SH-SY5Y (cell line): ENCODE results near the gene FOSB.

ENCODE experiments used
- GATA2 ChIP-seq: IDR thresholded peaks from 2 replicates; pipeline ENCODE4 v1.6.1; 2011; ENCODE audit warnings: mild to moderate bottlenecking, low read depth, low read length
- GATA3 ChIP-seq: IDR thresholded peaks from 2 replicates; pipeline ENCODE4 v1.6.1; 2011; ENCODE audit warnings: low read depth, mild to moderate bottlenecking, low read length, moderate library complexity

The FOSB gene

GRCh38 chr19:45471111-45471930, 3.5 kb downstream of the FOSB start:
- TF ChIP-seq GATA2: no peak
- no peak for TF ChIP-seq GATA3

DNA sequence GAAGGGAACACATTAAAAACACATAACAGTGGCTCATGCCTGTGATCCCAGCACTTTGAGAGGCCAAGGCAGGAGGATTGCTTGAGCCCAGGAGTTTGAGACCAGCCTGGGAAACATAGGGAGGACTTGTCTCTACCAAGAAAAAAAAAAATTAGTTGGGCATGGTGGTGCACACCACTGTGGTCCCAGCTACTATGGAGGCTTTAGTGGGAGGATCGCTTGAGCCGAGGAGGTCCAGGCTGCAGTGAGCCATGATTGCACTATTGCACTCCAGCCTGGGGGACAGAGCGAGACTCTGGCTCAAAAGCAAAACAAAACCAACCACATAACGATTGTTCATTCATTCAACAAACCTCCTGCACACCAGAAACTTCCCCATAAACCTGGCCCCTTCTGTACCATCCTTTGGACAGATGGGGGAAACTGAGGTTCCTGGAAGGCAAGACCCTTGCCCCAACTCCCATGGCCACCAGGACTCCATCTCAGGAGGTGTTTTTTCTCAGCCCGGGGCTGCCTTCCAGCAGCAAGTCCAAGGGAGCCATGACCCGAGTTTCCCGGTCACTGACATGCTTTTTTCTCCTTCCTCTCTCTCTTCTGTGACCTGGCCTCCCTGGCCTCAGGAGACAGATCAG, 4.3 kb downstream of the FOSB start:
- no peak for TF ChIP-seq GATA3
- no peak for TF ChIP-seq GATA2

- TF ChIP-seq GATA3 (no peak), GATA2 (no peak)
These were observed 5.0 kb downstream of the FOSB start for GRCh38 chr19:45472563-45473366.

DNA sequence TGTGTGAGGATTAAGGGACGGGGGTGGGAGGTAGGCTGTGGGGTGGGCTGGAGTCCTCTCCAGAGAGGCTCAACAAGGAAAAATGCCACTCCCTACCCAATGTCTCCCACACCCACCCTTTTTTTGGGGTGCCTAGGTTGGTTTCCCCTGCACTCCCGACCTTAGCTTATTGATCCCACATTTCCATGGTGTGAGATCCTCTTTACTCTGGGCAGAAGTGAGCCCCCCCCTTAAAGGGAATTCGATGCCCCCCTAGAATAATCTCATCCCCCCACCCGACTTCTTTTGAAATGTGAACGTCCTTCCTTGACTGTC, 5.5 kb downstream of the FOSB start:
- no peak for TF ChIP-seq GATA3
- TF ChIP-seq GATA2: no peak

- TF ChIP-seq GATA2 (no peak), GATA3 (no peak)
These were observed 6.1 kb downstream of the FOSB start for GRCh38 chr19:45473682-45474605.

GRCh38 chr19:45474606-45475521, 7.1 kb downstream of the FOSB start:
- TF ChIP-seq GATA3 (no peak), GATA2 (no peak)

DNA sequence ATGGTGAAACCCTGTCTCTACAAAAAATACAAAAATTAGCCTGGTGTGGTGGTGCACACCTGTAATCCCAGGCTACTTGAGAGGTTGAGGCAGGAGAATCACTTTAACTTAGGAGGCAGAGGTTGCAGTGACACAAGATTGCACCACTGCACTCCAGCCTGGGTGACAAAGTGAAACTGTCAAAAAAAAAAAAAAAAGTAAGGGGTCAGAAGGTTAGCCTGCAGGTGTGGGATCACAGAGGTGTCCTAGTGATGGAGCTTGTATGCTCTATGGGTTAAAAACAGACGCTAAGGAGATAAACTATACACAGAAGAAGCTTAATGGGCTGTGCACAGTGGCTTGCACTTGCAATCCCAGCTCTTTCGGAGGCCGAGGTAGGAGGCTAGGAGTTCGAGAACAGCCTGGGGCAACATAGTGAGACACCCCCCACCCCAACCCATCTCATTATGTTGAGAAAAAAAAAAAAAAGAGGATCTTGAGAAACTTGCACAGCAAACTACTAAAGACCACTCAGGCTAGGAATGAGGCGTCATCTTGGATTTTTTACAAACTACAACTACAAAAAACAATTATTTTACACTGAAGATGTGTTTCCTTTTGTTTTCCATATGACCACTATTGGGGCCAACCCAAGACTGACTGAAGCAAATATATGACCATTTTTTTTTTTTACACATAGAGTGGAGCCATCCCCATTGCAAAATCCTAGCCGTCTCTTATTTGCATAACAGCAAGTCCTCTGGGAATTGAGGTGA, 7.9 kb downstream of the FOSB start:
- TF ChIP-seq GATA2 (no peak), GATA3 (no peak)

- no peak for TF ChIP-seq GATA2
- TF ChIP-seq GATA3: no peak
These were observed 8.5 kb downstream of the FOSB start for GRCh38 chr19:45476304-45476703.

GRCh38 chr19:45477186-45477585, 9.4 kb downstream of the FOSB start:
- TF ChIP-seq GATA2 (no peak), GATA3 (no peak)

- no peak for TF ChIP-seq GATA2
- no peak for TF ChIP-seq GATA3
These were observed 10.1 kb downstream of the FOSB start for GRCh38 chr19:45477713-45478453.

GRCh38 chr19:45478454-45479238, 10.8 kb downstream of the FOSB start:
- TF ChIP-seq GATA2: no peak
- no peak for TF ChIP-seq GATA3
